GM18870 (cell line): ENCODE results near the gene PRRX1.

Experiments used
- ATAC-seq: cut with Tn5 transposase; IDR thresholded peaks from one replicate; pipeline ENCODE4 v1.9.1; 2021; ENCODE audit warnings: moderate library complexity; ENCODE audit not compliant: unreplicated experiment

Gene PRRX1

GRCh38 chr1:170686291-170686690 is 22.4 kb downstream of the PRRX1 start:
- ATAC-seq, result no peak

- ATAC-seq, result no peak
These were observed 23.7 kb downstream of the PRRX1 start for GRCh38 chr1:170687621-170688020.

GRCh38 chr1:170691258-170691657 is 27.3 kb downstream of the PRRX1 start:
- no peak for ATAC-seq

GRCh38 chr1:170692866-170693575 is 29.1 kb downstream of the PRRX1 start:
- ATAC-seq, result no peak

GRCh38 chr1:170694172-170694926 is 30.4 kb downstream of the PRRX1 start:
- no peak for ATAC-seq

GRCh38 chr1:170695955-170696590 is 32.1 kb downstream of the PRRX1 start:
- no peak for ATAC-seq

- no peak for ATAC-seq
These were observed 32.8 kb downstream of the PRRX1 start for GRCh38 chr1:170696591-170697290.

GRCh38 chr1:170697316-170697715 is 33.4 kb downstream of the PRRX1 start:
- no peak for ATAC-seq

- ATAC-seq, result no peak
These were observed 34.7 kb downstream of the PRRX1 start for GRCh38 chr1:170698301-170699275.

GRCh38 chr1:170699696-170700095 is 35.8 kb downstream of the PRRX1 start:
- ATAC-seq, result no peak

GRCh38 chr1:170700842-170701615 is 37.1 kb downstream of the PRRX1 start:
- ATAC-seq, result no peak

GRCh38 chr1:170701962-170702361 is 38.0 kb downstream of the PRRX1 start:
- no peak for ATAC-seq

GRCh38 chr1:170703591-170703990 is 39.7 kb downstream of the PRRX1 start:
- no peak for ATAC-seq

GRCh38 chr1:170704256-170704655 is 40.3 kb downstream of the PRRX1 start:
- no peak for ATAC-seq

- no peak for ATAC-seq
These were observed 42.0 kb downstream of the PRRX1 start for GRCh38 chr1:170705981-170706380.

GRCh38 chr1:170707117-170707516 is 43.2 kb downstream of the PRRX1 start:
- no peak for ATAC-seq

GRCh38 chr1:170707959-170708655 is 44.2 kb downstream of the PRRX1 start:
- ATAC-seq, result no peak

GRCh38 chr1:170711682-170712081 is 47.8 kb downstream of the PRRX1 start:
- ATAC-seq, result no peak

- no peak for ATAC-seq
These were observed 50.2 kb downstream of the PRRX1 start for GRCh38 chr1:170714163-170714562.
